GM20000 (cell line): ENCODE measurements around the gene ENO4.

Experiments
- DNase-seq: peaks from one replicate; pipeline ENCODE4 v3.0.0; 2012; ENCODE audit warnings: low spot score
- CTCF ChIP-seq: IDR thresholded peaks from 2 replicates; pipeline ENCODE4 v1.5.1; 2012; ENCODE audit warnings: mild to moderate bottlenecking, control low read depth; ENCODE audit errors: extremely low read depth, missing control alignments

ENO4 gene

GRCh38 chr10:116853701-116854100 lies 4.4 kb downstream of the ENO4 start:
- no peak for TF ChIP-seq CTCF
- no peak for DNase-seq

- DNase-seq: no peak
- no peak for TF ChIP-seq CTCF
Measured at GRCh38 chr10:116857156-116857555, 7.9 kb downstream of the ENO4 start.

- TF ChIP-seq CTCF: no peak
- DNase-seq: no peak
Measured at GRCh38 chr10:116861796-116862195, 12.5 kb downstream of the ENO4 start.

GRCh38 chr10:116864436-116864835 lies 15.1 kb downstream of the ENO4 start:
- no peak for TF ChIP-seq CTCF
- no peak for DNase-seq

GRCh38 chr10:116866066-116866465 lies 16.8 kb downstream of the ENO4 start:
- no peak for DNase-seq
- no peak for TF ChIP-seq CTCF

GRCh38 chr10:116866987-116867595 lies 17.8 kb downstream of the ENO4 start:
- no peak for TF ChIP-seq CTCF
- no peak for DNase-seq

GRCh38 chr10:116868198-116868676 lies 18.9 kb downstream of the ENO4 start:
- no peak for TF ChIP-seq CTCF
- DNase-seq: no peak
